Thyroid gland (tissue), 4 donors: ENCODE measurements around the gene DPP10.

Experiments used
- CTCF ChIP-seq, 6 experiments: fragments of 200-600 bp in 3 of 6; fragments of 450-650 bp in 3 of 6; sonication (generic) in 3 of 6; IDR thresholded peaks; one replicate each; pipeline ENCODE4 v1.5.1; 2016 to 2019; ENCODE audit warnings: antibody characterized with exemption in 6 of 6, mild to moderate bottlenecking in 2 of 6, inconsistent platforms in 1 of 6, moderate library complexity in 1 of 6
- POLR2A ChIP-seq, 2 donors: fragments of 450-650 bp; IDR thresholded peaks; one replicate each; pipeline ENCODE4 v1.6.1; 2017; ENCODE audit warnings: antibody characterized with exemption in 2 of 2, mild to moderate bottlenecking in 2 of 2, moderate library complexity in 1 of 2

DNA sequence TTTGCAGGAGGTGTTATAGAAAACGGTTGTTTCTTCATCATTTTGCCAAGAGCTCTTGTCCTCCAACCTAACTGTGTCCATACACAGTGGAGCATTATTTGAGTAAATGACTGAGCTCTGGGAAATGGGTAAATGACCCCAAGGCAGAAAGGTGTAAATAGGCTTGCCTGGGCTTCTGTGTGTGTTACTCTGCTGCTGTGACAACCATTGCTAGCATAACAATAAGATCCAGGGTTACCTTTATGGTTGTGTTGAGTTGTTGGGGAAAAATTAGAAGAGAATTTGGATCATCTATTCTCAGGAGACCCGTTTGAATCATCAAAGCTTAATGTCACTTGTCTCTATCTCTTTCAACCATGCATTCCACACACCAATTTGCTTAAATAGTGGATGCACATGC lies 672.7 kb downstream of the DPP10 start:
- TF ChIP-seq CTCF (IDR thresholded peaks at IDR 0.05) (no peak), POLR2A (IDR thresholded peaks at IDR 0.05) (no peak)
